Measurements from ENCODE around the gene ACACA.
"Not testable (repeated sequence)": the region's sequence is repeated elsewhere in the genome, so short reads cannot be mapped to it uniquely, and the experiment has no call there.

Gene ACACA

DNA sequence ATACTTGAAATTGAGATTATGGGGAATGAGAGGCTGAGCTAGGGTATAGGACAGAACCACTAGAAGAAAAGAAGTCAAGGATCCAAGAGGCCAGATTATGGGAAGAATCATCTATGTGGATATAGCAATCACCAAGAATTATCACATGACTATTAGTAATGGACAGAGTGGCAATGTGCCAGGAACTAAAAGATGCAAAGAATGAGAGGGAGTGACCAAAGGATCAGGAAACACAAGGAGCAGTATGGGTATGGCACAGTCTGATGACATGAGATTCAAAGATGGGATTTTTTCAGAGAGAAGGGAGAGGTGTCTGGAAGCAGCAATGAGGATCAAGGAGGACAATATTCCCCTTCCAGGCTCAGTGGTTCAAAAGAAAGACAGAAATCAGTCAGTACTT, 245.7 kb downstream of the ACACA start:
- no peak for FAIRE-seq
- TF ChIP-seq POLR2A (IDR thresholded peaks at IDR 0.05; ENCODE audit: low read depth, low read length): no peak
- DNase-seq (ENCODE audit: insufficient read length, low spot score): no peak

DNA sequence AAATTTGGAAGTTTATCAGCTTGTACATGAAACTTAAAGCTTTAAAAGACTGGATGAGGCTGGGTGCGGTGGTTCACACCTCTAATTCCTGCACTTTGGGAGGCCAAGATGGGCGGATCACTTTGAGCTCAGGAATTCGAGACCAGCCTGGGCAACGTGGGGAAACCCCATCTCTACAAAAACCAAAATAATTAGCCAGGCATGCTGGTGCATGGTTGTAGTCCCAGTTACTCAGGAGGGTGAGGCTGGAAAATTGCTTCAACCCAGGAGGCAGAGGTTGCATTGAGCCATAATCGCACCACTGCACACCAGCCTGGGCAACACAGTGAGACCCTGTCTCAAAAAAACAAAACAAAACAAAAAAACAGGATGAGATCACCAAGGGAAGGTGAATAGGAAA, 248.3 kb downstream of the ACACA start:
- no peak for DNase-seq (ENCODE audit: insufficient read length, low spot score)
- no peak for TF ChIP-seq POLR2A (IDR thresholded peaks at IDR 0.05; ENCODE audit: low read depth, low read length)
- no peak for FAIRE-seq

DNA sequence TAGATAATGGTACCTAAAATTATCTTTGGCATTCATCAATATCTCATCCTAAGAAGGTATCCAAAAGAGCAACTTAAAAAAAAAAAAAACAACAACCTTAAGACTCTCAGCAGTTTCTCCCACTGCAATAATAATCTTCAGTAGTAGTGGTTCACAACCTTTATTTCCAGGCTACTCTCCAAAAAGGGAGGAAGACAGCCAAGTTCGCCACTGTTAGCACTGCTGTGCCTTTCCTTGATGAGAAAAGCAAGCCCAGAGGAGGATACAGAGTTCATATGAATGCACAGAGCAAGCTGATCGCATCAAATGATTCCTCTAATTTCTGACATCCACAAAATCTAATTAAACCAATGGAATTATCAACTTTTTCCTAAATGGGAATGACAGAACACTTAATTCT, 258.5 kb downstream of the ACACA start:
- no peak for DNase-seq (ENCODE audit: insufficient read length, low spot score)
- FAIRE-seq: no peak
- TF ChIP-seq POLR2A (IDR thresholded peaks at IDR 0.05; ENCODE audit: low read depth, low read length): no peak

DNA sequence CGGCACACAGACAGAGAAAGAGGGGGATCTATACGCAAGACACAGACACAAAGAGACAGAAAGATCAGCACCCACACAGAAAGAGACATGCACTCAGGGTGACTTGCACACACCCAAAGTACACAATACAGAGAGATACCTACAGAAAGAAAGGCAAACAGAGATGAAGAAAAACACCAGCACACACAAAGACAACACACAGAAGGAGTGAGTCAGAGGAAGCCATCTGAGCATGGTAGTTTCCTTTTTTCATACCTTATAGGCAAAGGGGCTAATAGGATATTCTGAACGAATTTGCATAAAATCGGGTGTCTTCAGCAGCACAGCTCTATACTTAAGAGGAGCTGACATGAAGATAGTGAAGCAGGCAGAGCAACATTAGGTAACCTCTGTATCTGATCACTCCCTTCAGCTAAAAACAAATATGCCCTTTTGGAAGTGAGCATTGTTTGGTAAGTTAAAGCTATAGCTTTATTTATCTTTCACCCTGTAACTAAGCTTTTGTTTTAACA, 259.3 kb downstream of the ACACA start:
- TF ChIP-seq POLR2A (IDR thresholded peaks at IDR 0.05; ENCODE audit: low read depth, low read length): no peak
- FAIRE-seq (no peak), DNase-seq (ENCODE audit: insufficient read length, low spot score) (no peak)

DNA sequence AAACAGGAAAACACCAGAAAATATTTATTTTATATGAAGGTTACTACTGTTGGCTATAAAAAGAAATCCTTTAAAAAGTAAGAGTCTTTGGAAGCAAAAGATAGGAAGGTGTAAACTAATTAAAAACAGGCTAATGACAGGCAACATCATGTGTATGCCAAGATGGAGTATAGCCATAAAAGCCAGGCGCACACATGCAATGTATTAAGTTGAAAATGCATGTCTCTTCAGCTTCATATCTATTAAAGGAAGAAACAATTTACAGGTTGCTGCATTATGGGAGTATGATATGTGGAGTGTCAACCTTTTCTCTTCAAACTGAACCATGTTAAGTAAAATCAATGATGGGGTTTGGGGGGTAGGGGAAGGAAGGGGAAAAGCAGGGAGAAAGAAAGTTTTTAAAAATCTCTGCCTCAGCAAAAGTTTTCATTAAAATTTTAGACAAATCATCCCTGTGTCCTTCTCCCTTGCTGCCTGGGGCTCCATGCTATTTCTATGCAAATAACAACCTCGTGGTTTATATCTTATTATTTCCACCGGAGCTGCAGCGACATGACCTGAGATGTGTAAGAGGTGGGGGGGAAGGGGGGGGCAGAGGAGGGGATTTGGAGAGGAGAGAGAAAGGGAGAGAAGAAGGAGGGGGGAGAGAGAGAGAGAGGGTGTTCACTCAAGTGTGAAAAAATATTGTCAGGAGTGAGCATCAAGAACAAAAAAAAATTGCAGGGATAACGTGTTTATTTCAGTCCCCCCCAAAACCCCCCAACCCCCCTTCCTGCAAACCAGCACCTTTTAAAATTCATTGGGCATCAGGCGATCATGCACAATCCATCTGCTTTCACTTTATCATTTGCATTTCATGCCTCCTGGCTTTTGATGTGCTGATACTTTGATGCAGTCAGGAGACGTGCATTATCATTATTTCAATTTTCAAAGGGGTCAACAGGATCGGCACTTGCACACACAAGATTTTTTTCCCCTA, 260.3 kb downstream of the ACACA start:
- no peak for DNase-seq (ENCODE audit: insufficient read length, low spot score)
- FAIRE-seq: no peak
- no peak for TF ChIP-seq POLR2A (IDR thresholded peaks at IDR 0.05; ENCODE audit: low read depth, low read length)

DNA sequence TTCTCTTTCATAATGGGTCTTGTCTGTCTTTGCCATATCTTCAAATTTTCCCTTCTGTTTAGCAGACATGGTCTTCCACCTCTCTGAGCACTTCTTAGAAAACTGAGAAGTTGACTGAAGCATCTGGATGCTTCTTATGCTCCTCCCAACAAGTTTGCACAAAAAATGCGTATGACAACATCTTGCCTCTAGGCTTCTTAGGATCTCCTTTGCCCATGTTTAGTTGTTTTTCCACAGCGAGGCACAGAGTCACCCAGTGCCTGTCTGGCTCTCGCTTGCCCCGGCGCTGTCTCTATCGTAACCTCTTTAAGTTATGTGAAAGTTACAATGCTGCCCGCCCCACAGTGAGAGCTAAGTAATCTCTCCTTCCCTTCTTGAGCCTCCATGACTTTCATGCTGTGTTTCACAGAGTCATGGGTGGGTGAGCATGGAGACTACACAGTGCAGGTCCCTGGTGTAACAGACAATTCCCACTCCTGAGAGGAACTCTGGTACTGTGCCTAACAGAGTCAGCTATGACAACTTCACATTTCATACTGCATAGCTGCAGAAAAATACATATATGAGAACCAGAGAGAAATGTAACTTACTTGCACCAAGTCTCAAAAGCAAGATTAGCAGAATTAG, 262.4 kb downstream of the ACACA start:
- no peak for TF ChIP-seq POLR2A (IDR thresholded peaks at IDR 0.05; ENCODE audit: low read depth, low read length)
- no peak for FAIRE-seq

DNA sequence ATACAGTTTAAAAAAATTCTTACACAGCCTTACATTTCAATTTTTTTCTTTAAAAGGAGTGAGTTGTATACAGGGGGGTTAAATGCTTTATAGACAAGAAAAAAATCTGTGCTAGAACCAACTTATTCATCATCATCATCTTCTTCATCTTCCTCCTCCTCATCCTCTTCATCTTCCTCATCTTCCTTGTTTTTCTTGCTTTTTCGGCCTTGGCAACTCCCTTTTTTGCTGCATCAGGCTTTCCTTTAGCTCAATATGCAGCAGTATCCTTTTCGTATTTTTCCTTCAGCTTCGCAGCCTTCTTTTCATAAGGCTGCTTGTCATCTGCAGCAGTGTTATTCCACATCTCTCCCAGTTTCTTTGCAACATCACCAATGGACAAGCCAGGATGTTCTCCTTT, 263.1 kb downstream of the ACACA start:
- not testable (repeated sequence) for DNase-seq (ENCODE audit: insufficient read length, low spot score); FAIRE-seq

More for the DNA sequence above, 262.4 kb downstream of the ACACA start:
- no peak for DNase-seq (ENCODE audit: insufficient read length, low spot score)

DNA sequence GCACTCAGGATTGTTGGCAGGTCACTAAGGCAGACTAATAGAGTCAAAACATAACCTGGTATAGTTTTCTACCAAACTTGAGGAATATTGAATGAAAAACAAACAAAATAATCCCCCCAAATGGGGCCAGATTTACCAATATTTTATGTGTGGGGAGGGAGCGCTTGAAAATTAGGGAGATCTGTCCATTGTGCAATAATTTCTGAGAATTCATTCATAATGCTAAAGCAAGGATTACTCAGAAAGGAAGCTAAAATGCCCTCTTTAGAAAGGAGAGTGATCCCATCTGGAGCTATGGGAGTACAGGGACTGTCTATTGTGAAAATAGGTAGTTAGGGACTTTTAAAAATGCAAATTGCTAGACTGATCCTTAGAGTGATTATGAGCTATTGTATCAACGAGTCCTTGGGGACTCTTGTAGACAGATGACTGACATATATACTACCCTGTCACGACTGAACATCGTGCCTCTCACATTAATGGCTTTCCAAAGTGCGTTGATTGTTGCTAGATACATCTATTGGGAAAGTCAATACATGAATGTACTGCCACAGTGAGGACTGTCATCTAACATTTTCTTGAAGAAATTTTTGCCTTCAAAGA, 264.2 kb downstream of the ACACA start:
- no peak for DNase-seq (ENCODE audit: insufficient read length, low spot score)
- no peak for TF ChIP-seq POLR2A (IDR thresholded peaks at IDR 0.05; ENCODE audit: low read depth, low read length)
- no peak for FAIRE-seq

DNA sequence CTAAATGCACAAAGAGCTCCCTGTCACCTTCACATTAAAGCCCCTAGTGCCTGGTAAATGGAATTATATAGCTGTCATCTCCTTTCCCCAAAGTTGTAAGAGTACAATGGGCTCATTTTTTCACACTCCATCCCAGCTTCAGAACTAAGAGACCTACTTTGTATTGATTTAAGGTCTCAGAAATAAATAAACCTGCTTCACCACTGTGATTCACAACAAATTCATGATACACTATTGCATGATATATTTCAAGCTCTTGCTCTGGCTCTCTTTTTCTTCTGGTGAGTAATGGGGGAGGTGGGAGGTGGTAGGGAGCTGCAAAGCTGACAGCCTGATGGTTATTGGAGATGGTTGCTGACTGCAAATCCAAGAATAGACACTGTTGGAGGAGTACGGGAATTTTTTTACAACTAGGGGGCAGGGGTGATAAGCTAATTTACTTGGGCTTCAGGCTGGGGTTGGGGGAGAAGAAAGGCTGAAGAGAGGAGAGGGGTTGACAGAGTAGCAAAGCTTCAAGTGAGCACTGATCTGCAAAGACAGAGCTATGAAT, 268.0 kb downstream of the ACACA start:
- DNase-seq (ENCODE audit: insufficient read length, low spot score) (no peak), FAIRE-seq (no peak)
- no peak for TF ChIP-seq POLR2A (IDR thresholded peaks at IDR 0.05; ENCODE audit: low read depth, low read length)

DNA sequence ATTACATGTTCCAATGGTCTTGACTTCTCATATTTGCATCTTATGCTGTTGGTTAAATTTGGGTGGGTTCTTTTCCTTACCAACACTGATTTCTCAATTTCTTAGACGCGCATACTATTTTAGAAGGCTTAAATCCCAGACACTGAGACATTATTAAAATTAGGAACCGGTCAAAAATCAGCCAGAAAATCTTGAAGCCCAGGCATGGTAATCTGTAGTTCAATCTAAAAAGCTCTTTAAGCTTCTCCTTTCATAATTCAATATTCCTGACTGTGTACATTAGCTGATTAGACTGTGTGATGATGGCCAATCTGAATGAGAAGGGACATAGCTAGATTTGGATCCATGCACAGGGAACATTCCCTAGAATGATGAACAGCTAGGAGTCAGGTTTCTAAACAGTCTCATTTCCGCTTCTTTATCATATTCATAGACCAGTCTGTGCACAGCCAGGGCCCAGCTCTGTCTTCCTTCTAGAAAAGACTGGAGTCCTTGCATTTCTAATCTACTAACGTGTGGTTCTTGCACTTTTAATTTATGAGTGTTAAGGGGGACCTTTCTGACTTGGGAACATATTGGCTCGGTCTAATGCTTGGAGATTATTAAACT, 268.6 kb downstream of the ACACA start:
- TF ChIP-seq POLR2A (IDR thresholded peaks at IDR 0.05; ENCODE audit: low read depth, low read length): no peak
- FAIRE-seq (no peak), DNase-seq (ENCODE audit: insufficient read length, low spot score) (no peak)

DNA sequence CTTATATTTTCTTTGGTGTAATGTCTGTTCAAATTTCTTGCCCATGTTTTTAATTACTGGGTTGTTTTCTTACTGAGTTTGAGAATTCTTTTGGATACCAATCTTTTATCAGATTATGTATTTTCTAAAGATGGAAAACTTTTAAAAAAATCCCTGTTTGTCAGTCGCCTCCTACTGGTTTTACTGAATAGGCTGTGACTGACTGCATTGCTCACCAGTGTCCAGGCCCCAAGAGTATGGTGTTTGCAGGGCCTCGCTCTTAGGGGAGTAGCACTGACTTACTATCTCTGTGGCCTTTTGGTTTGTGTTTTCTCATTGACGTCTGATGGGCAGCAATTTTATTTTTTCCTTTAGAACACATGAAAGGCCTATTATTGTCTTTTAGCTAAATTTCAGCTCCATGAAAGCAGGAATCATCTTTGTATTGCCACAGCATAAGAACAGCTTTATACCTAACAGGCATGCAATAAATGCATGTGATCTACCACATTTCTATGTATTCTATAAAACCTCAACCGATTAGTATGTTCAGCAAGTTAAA, 269.5 kb downstream of the ACACA start:
- TF ChIP-seq POLR2A (IDR thresholded peaks at IDR 0.05; ENCODE audit: low read depth, low read length): no peak
- no peak for DNase-seq (ENCODE audit: insufficient read length, low spot score)
- FAIRE-seq: no peak

DNA sequence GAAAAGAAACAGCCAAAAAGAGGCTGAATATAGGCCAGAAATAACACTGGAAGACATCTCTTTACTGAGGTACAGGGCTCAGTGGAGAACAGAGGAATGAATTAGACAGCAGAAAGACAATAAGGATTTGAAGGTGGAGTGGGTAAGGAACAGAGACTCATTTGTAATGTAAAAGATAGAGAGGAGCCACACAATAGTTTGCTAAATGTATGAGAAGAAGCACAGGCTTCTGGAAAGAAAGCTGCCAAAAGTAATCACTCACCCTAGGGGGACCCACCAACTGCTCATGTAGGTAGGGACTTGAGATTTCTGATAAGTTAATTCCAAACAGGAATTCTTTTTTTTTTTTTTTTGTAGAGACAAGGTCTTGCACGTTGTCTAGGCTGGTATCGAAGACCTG, 271.1 kb downstream of the ACACA start:
- no peak for DNase-seq (ENCODE audit: insufficient read length, low spot score)
- FAIRE-seq: no peak
- TF ChIP-seq POLR2A (IDR thresholded peaks at IDR 0.05; ENCODE audit: low read depth, low read length): no peak

DNA sequence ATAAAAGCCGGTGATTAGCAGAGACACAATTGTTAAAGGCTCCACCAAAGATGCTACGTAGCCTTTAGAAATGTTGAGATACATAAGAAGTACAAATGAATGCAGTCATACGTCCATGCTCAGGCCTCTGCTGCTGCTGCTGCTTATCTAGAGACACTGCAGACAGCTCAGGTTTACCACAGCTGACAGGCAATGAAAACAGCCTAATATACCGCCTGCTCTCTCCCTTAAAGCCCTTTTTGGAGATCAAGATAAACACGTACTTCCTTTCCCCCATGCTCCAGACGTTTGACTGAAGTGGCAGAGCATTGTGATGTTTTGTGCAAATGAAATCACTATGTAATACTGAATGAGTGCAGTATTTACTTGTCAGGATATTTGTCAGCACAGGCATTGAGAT, 272.6 kb downstream of the ACACA start:
- FAIRE-seq: no peak
- TF ChIP-seq POLR2A (IDR thresholded peaks at IDR 0.05; ENCODE audit: low read depth, low read length): no peak

More for the DNA sequence above, 272.6 kb downstream of the ACACA start:
- DNase-seq (ENCODE audit: insufficient read length, low spot score): no peak
